ENCODE measurements around the gene IFNL2. TPM values are rescaled to one million over a fixed set of nuclear protein-coding genes. Genes with fewer than 3 reads are reported as not detected.

Gene IFNL2
- total RNA-seq, 2 experiments from 2014 or later, result not detected

GRCh38 chr19:39282021-39282420 lies 13.8 kb downstream of the IFNL2 start:
- Mint-ChIP-seq H3K36me3 (peaks cover 5% of the 10 kb centered on the region), H3K27ac (no peak overlapping the region), H3K4me3 (no peak overlapping the region), H3K9me3 (peaks cover 14% of the 10 kb centered on the region), H3K27me3 (peaks cover 8% of the 10 kb centered on the region), H3K4me1 (ENCODE audit: low read depth) (no peaks in the 10 kb centered on the region)
- DNase-seq, result no peak
- intact Hi-C loops (cut with micrococcal nuclease), result no loop called here
- ChIA-PET POLR2A (no interaction called here), CTCF (interaction anchor here (0.8 kb wide), 1 partner anchor 269 kb away, joined by 3 read pairs; no protein-coding TSS in a partner anchor)

DNA sequence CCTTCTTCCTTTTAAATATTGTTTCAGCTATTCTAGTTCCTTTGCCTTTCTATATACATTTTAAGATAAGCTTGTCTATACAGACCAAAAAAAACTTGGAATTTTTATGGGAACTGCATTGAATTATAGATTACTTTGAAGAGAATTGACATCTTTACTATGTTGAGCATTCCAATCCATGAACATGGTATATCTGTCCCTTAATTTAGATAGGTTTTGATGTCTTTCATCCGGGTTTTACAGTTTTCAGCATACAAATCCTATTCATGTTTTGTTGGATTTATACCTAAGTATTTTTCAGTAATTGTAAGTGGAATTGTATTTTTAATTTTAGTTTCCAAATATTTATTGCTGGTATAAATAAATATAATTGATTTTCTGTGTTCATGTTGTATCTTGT lies 15.8 kb downstream of the IFNL2 start:
- Mint-ChIP-seq H3K36me3 (peaks cover 5% of the 10 kb centered on the region), H3K9me3 (peaks cover 14% of the 10 kb centered on the region), H3K4me3 (no peak overlapping the region), H3K4me1 (ENCODE audit: low read depth) (no peaks in the 10 kb centered on the region), H3K27me3 (peaks cover 8% of the 10 kb centered on the region), H3K27ac (no peak overlapping the region)
- intact Hi-C loops (cut with micrococcal nuclease), result no loop called here
- DNase-seq, result no peak
- CTCF ChIA-PET, result no interaction called here
- POLR2A ChIA-PET, result no interaction called here

- ChIA-PET CTCF (interaction anchor here (0.8 kb wide), 1 partner anchor 34 kb away, joined by 3 read pairs; no protein-coding TSS in a partner anchor), POLR2A (no interaction called here)
- no peaks in the 10 kb centered on the region for H3K36me3 Mint-ChIP-seq
- DNase-seq, result no peak
- peaks cover 13% of the 10 kb centered on the region for H3K4me1 Mint-ChIP-seq (ENCODE audit: low read depth)
- no peak overlapping the region for H3K4me3 Mint-ChIP-seq
- intact Hi-C loops (cut with micrococcal nuclease), result no loop called here
- H3K27me3 Mint-ChIP-seq, result no peaks in the 10 kb centered on the region
- H3K27ac Mint-ChIP-seq, result no peak overlapping the region
- no peaks in the 10 kb centered on the region for H3K9me3 Mint-ChIP-seq
These were observed 25.2 kb downstream of the IFNL2 start for GRCh38 chr19:39293394-39293793.

- H3K4me1 Mint-ChIP-seq (ENCODE audit: low read depth), result peaks cover 17% of the 10 kb centered on the region
- no peak within 1 kb of the TSS for H3K4me3 Mint-ChIP-seq
- H3K27me3 Mint-ChIP-seq, result no peaks in the 10 kb centered on the region
- H3K9me3 Mint-ChIP-seq, result no peaks in the 10 kb centered on the region
- no peaks in the 10 kb centered on the region for H3K36me3 Mint-ChIP-seq
- peak; percentile 28 for DNase-seq
- CTCF ChIA-PET, result interaction anchor here (1.6 kb wide), 1 partner anchor 84 kb away, joined by 3 read pairs; no protein-coding TSS in a partner anchor
- POLR2A ChIA-PET, result interaction anchor here (0.9 kb wide), 1 partner anchor 27 kb away, joined by 3 read pairs; no protein-coding TSS in a partner anchor
- intact Hi-C loops (cut with micrococcal nuclease), result no loop called here
- no peak within 1 kb of the TSS for H3K27ac Mint-ChIP-seq
These were observed 28.0 kb downstream of the IFNL2 start, which contains the start of gene IFNL1 for GRCh38 chr19:39296055-39296645. IFNL1 (plus strand) TSS chr19:39296407; CDS start chr19:39296422, 15 bp downstream.

- ChIA-PET CTCF (interaction anchor here (1.6 kb wide), 1 partner anchor 84 kb away, joined by 3 read pairs; no protein-coding TSS in a partner anchor), POLR2A (no interaction called here)
- H3K9me3 Mint-ChIP-seq, result no peaks in the 10 kb centered on the region
- no peak overlapping the region for H3K27ac Mint-ChIP-seq
- H3K27me3 Mint-ChIP-seq, result no peaks in the 10 kb centered on the region
- intact Hi-C loops (cut with micrococcal nuclease), result no loop called here
- no peak for DNase-seq
- H3K4me3 Mint-ChIP-seq, result no peak overlapping the region
- peaks cover 17% of the 10 kb centered on the region for H3K4me1 Mint-ChIP-seq (ENCODE audit: low read depth)
- no peaks in the 10 kb centered on the region for H3K36me3 Mint-ChIP-seq
These were observed 28.7 kb downstream of the IFNL2 start for GRCh38 chr19:39296906-39297305.

- ChIA-PET CTCF (interaction anchor here (0.6 kb wide), 1 partner anchor 1365 kb away, joined by 3 read pairs; no protein-coding TSS in a partner anchor), POLR2A (no interaction called here)
- peak; percentile 78 for DNase-seq
- no peak overlapping the region for H3K4me3 Mint-ChIP-seq
- H3K4me1 Mint-ChIP-seq (ENCODE audit: low read depth), result peaks cover 17% of the 10 kb centered on the region
- no peaks in the 10 kb centered on the region for H3K9me3 Mint-ChIP-seq
- H3K36me3 Mint-ChIP-seq, result no peaks in the 10 kb centered on the region
- H3K27me3 Mint-ChIP-seq, result no peaks in the 10 kb centered on the region
- H3K27ac Mint-ChIP-seq, result peak overlapping the region; percentile 16
- intact Hi-C loops (cut with micrococcal nuclease), result no loop called here
These were observed 29.9 kb downstream of the IFNL2 start for GRCh38 chr19:39297931-39298634.

- Mint-ChIP-seq H3K9me3 (no peaks in the 10 kb centered on the region), H3K27me3 (no peaks in the 10 kb centered on the region), H3K4me3 (no peak overlapping the region), H3K4me1 (ENCODE audit: low read depth) (peaks cover 17% of the 10 kb centered on the region), H3K36me3 (no peaks in the 10 kb centered on the region), H3K27ac (no peak overlapping the region)
- POLR2A ChIA-PET, result no interaction called here
- peak; percentile 30 for DNase-seq
- intact Hi-C loops (cut with micrococcal nuclease), result no loop called here
- CTCF ChIA-PET, result interaction anchor here (1.0 kb wide), 1 partner anchor 15 kb away, joined by 3 read pairs; no protein-coding TSS in a partner anchor
These were observed 31.2 kb downstream of the IFNL2 start for GRCh38 chr19:39299404-39299803.

GRCh38 chr19:39299832-39300231 lies 31.6 kb downstream of the IFNL2 start:
- CTCF ChIA-PET, result interaction anchor here (1.0 kb wide), 1 partner anchor 14 kb away, joined by 3 read pairs; no protein-coding TSS in a partner anchor
- Mint-ChIP-seq H3K4me1 (ENCODE audit: low read depth) (peaks cover 17% of the 10 kb centered on the region), H3K27me3 (no peaks in the 10 kb centered on the region), H3K4me3 (no peak overlapping the region), H3K9me3 (no peaks in the 10 kb centered on the region), H3K36me3 (no peaks in the 10 kb centered on the region), H3K27ac (no peak overlapping the region)
- intact Hi-C loops (cut with micrococcal nuclease), result no loop called here
- no peak for DNase-seq
- POLR2A ChIA-PET, result no interaction called here

GRCh38 chr19:39301021-39301420 lies 32.8 kb downstream of the IFNL2 start:
- Mint-ChIP-seq H3K4me1 (ENCODE audit: low read depth) (peaks cover 15% of the 10 kb centered on the region), H3K9me3 (no peaks in the 10 kb centered on the region), H3K27me3 (no peaks in the 10 kb centered on the region), H3K27ac (no peak overlapping the region), H3K36me3 (no peaks in the 10 kb centered on the region), H3K4me3 (no peak overlapping the region)
- intact Hi-C loops (cut with micrococcal nuclease), result no loop called here
- DNase-seq, result no peak
- POLR2A ChIA-PET, result no interaction called here
- CTCF ChIA-PET, result no interaction called here

GRCh38 chr19:39301562-39301961 lies 33.4 kb downstream of the IFNL2 start:
- Mint-ChIP-seq H3K27ac (no peak overlapping the region), H3K4me3 (no peak overlapping the region), H3K36me3 (no peaks in the 10 kb centered on the region), H3K4me1 (ENCODE audit: low read depth) (peaks cover 15% of the 10 kb centered on the region), H3K27me3 (no peaks in the 10 kb centered on the region), H3K9me3 (no peaks in the 10 kb centered on the region)
- ChIA-PET POLR2A (no interaction called here), CTCF (no interaction called here)
- no peak for DNase-seq
- intact Hi-C loops (cut with micrococcal nuclease), result no loop called here

DNA sequence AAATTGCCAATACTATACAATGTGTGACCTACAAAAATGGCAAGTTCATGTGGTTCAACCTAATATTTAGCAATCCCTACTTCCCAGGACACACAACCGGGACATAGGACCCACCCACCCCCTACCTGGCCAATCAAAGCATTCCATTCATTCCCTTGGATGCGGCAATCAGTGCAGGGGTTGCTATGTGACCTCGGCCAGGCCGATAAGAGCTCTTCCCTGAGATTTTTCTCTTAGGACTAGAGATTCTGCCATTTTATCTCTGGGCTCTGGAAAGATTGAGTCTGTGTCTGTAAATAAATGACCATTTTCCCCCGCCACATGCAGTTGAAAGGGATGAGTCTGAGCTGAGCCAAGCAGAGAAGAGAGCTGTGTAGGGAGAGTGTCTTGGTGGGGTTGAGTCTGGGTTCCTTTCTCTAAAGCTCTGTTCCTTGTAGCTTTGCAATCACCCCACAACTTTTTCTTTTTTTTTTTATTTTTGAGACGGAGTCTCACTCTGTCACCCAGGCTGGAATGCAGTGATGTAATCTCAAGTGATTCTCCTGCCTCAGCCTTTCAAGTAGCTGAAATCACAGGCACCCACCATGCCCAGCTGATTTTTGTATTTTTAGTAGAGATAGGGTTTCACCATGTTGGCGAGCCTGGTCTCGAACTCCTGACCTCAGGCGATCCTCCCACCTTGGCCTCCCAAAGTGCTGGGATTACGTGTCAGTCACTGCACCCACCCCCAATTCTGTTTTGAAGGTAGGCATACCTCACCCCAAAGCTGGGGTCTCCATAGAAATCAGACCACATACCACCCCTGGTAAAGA lies 35.4 kb downstream of the IFNL2 start:
- no peak overlapping the region for H3K27ac Mint-ChIP-seq
- ChIA-PET POLR2A (interaction anchor here (0.5 kb wide), 1 partner anchor 473 kb away, joined by 3 read pairs; no protein-coding TSS in a partner anchor), CTCF (interaction anchor here (0.9 to 1.2 kb wide), 2 partner anchors 24 to 91 kb away, joined by 3 to 5 read pairs; no protein-coding TSS in a partner anchor)
- H3K4me1 Mint-ChIP-seq (ENCODE audit: low read depth), result peaks cover 2% of the 10 kb centered on the region
- H3K4me3 Mint-ChIP-seq, result no peak overlapping the region
- peaks cover under 1% of the 10 kb centered on the region for H3K36me3 Mint-ChIP-seq
- H3K27me3 Mint-ChIP-seq, result no peaks in the 10 kb centered on the region
- intact Hi-C loops (cut with micrococcal nuclease), result no loop called here
- no peak for DNase-seq
- H3K9me3 Mint-ChIP-seq, result no peaks in the 10 kb centered on the region

- DNase-seq, result no peak
- no peaks in the 10 kb centered on the region for H3K27me3 Mint-ChIP-seq
- ChIA-PET POLR2A (interaction anchor here (0.5 kb wide), 1 partner anchor 473 kb away, joined by 3 read pairs; no protein-coding TSS in a partner anchor), CTCF (interaction anchor here (0.9 to 1.2 kb wide), 2 partner anchors 24 to 92 kb away, joined by 3 to 5 read pairs; no protein-coding TSS in a partner anchor)
- no peaks in the 10 kb centered on the region for H3K9me3 Mint-ChIP-seq
- no peak overlapping the region for H3K4me3 Mint-ChIP-seq
- no peaks in the 10 kb centered on the region for H3K4me1 Mint-ChIP-seq (ENCODE audit: low read depth)
- intact Hi-C loops (cut with micrococcal nuclease), result no loop called here
- no peak overlapping the region for H3K27ac Mint-ChIP-seq
- peaks cover 3% of the 10 kb centered on the region for H3K36me3 Mint-ChIP-seq
These were observed 36.0 kb downstream of the IFNL2 start for GRCh38 chr19:39304185-39304513.
